CD14-positive monocyte (primary cell): Measurements from ENCODE around the gene NGFR. TPM values are rescaled to one million over a fixed set of nuclear protein-coding genes. Genes with fewer than 3 reads are reported as not detected.

Source experiments
- DNase-seq, 3 donors: peaks; one replicate each; pipeline ENCODE4 v3.0.0-alpha.2; 2011 to 2022
- H2AFZ ChIP-seq: 2 replicates; pipeline ENCODE4 v1.6.0; 2012; ENCODE audit warnings: mild to moderate bottlenecking, low read depth, low read length, inconsistent platforms; ENCODE audit not compliant: insufficient read depth, poor library complexity, severe bottlenecking
- H3K27ac ChIP-seq, 2 donors: 1 replicate in 1 of 2; 2 replicates in 1 of 2; pipeline ENCODE4 v1.5.1; 2012 to 2013; ENCODE audit warnings: low read length in 2 of 2, control low read depth in 1 of 2, inconsistent platforms in 1 of 2, low read depth in 1 of 2, mild to moderate bottlenecking in 1 of 2
- H3K27me3 ChIP-seq, 2 donors: one replicate each; pipeline versions ENCODE4 v1.6.0 to v1.6.1; 2011 to 2013; ENCODE audit warnings: low read length in 2 of 2; ENCODE audit not compliant: control insufficient read depth in 2 of 2, insufficient read depth in 2 of 2
- H3K36me3 ChIP-seq, 2 donors: replicated peaks in 1 of 2; 1 replicate in 1 of 2; 2 replicates in 1 of 2; pipeline versions ENCODE4 v1.5.1 to v1.6.1; 2012 to 2013; ENCODE audit warnings: low read length in 2 of 2, control low read depth in 1 of 2, inconsistent platforms in 1 of 2, mild to moderate bottlenecking in 1 of 2; ENCODE audit not compliant: insufficient read depth in 2 of 2, control insufficient read depth in 1 of 2
- H3K4me1 ChIP-seq, 2 donors: 1 replicate in 1 of 2; 2 replicates in 1 of 2; pipeline versions ENCODE4 v1.5.1 to v1.6.1; 2012 to 2013; ENCODE audit warnings: low read length in 2 of 2, control low read depth in 1 of 2, inconsistent platforms in 1 of 2, mild to moderate bottlenecking in 1 of 2, moderate library complexity in 1 of 2; ENCODE audit not compliant: insufficient read depth in 2 of 2, control insufficient read depth in 1 of 2
- H3K4me2 ChIP-seq: replicated peaks from 2 replicates; pipeline ENCODE3; 2012; ENCODE audit warnings: low read length, moderate library complexity, mild to moderate bottlenecking; ENCODE audit not compliant: poor library complexity, severe bottlenecking; ENCODE audit errors: extremely low read depth
- H3K4me3 ChIP-seq, 3 experiments: fragments of 200-600 bp in 1 of 3; sonication (generic) in 1 of 3; replicated peaks in 1 of 3; 1 replicate in 2 of 3; 2 replicates in 1 of 3; pipeline ENCODE4 v1.5.1; 2011 to 2013; ENCODE audit warnings: low read length in 3 of 3, mild to moderate bottlenecking in 3 of 3, control low read depth in 2 of 3, low read depth in 2 of 3, inconsistent platforms in 1 of 3, moderate library complexity in 1 of 3
- H3K79me2 ChIP-seq: 2 replicates; pipeline ENCODE4 v1.6.0; 2012; ENCODE audit warnings: mild to moderate bottlenecking, control low read depth, inconsistent platforms, low read length, moderate library complexity; ENCODE audit not compliant: insufficient read depth
- H3K9ac ChIP-seq: 2 replicates; pipeline ENCODE4 v1.6.0; 2017; ENCODE audit warnings: low read length, mild to moderate bottlenecking; ENCODE audit not compliant: insufficient read depth, poor library complexity, severe bottlenecking
- H3K9me3 ChIP-seq, 2 donors: replicated peaks in 1 of 2; 1 replicate in 1 of 2; 2 replicates in 1 of 2; pipeline versions ENCODE4 v1.5.1 to v1.6.1; 2012 to 2013; ENCODE audit warnings: low read length in 2 of 2, control low read depth in 1 of 2; ENCODE audit not compliant: control insufficient read depth in 1 of 2, insufficient read depth in 1 of 2
- H4K20me1 ChIP-seq: 2 replicates; pipeline ENCODE4 v1.6.0; 2012; ENCODE audit warnings: mild to moderate bottlenecking, low read length, control low read depth, moderate library complexity; ENCODE audit not compliant: insufficient read depth
- H3K27ac Mint-ChIP-seq, 7 donors: one replicate each; pipeline ENCODE4 v1.8.0; 2020; ENCODE audit warnings: mild to moderate bottlenecking in 7 of 7, mixed read lengths in 7 of 7, moderate library complexity in 6 of 7, inconsistent platforms in 2 of 7
- H3K27me3 Mint-ChIP-seq, 3 donors: one replicate each; pipeline ENCODE4 v1.8.0; 2021 to 2022; ENCODE audit warnings: low read depth in 3 of 3, mild to moderate bottlenecking in 3 of 3, mixed read lengths in 3 of 3, moderate library complexity in 3 of 3, inconsistent platforms in 1 of 3
- H3K36me3 Mint-ChIP-seq, 2 donors: one replicate each; pipeline ENCODE4 v1.8.0; 2020; ENCODE audit warnings: mixed read lengths in 2 of 2, inconsistent platforms in 1 of 2, mild to moderate bottlenecking in 1 of 2
- H3K4me1 Mint-ChIP-seq: one replicate; pipeline ENCODE4 v1.8.0; 2020; ENCODE audit warnings: mild to moderate bottlenecking, mixed read lengths
- H3K4me3 Mint-ChIP-seq, 2 donors: one replicate each; pipeline ENCODE4 v1.8.0; 2020; ENCODE audit warnings: mild to moderate bottlenecking in 2 of 2, mixed read lengths in 2 of 2, moderate library complexity in 1 of 2
- H3K9me3 Mint-ChIP-seq, 7 donors: one replicate each; pipeline ENCODE4 v1.8.0; 2020 to 2022; ENCODE audit warnings: mixed read lengths in 7 of 7, mild to moderate bottlenecking in 6 of 7, moderate library complexity in 6 of 7, inconsistent platforms in 2 of 7
- CTCF ChIP-seq: fragments of 200-600 bp; IDR thresholded peaks from one replicate; pipeline ENCODE4 v1.8.0; 2022; ENCODE audit warnings: antibody characterized with exemption, mild to moderate bottlenecking
- WGBS: methylation state at CpG from one replicate; pipeline ENCODE4 v1.1.5; 2013; ENCODE audit warnings: missing lambda C conversion rate; ENCODE audit not compliant: insufficient coverage; 5-methylcytosine and 5-hydroxymethylcytosine counted together
- intact Hi-C, 2 donors: fragments of 100-400 bp; cut with micrococcal nuclease; formaldehyde crosslinking; loops; one replicate each; pipeline versions ENCODE4 v1.15.0 to v1.15.1; 2023
- polyA plus RNA-seq, 3 donors: library from polyadenylated mRNA; depleted of rRNA in 1 of 3; unstranded in 2 of 3; stranded (reverse) in 1 of 3; fragments of 300-500 nt in 2 of 3; fragments of >200 nt in 1 of 3; fragmentation: Illumina TruSeq in 2 of 3; gene quantifications; 1 replicate in 2 of 3; 2 replicates in 1 of 3; pipeline ENCODE4 v1.2.3, GENCODE V29; 2012 to 2021

Gene NGFR
- polyA plus RNA-seq, 3 donors = 0.05 to 0.19 TPM; not detected in 1

- Histone ChIP-seq H3K79me2 (no peaks in the 10 kb centered on the region), H3K9me3 (no peaks in the 10 kb centered on the region), H3K9ac (no peak overlapping the region), H2AFZ (no peak overlapping the region), H3K27me3 (peaks cover 2 to 20% of the 10 kb centered on the region in 2 donors), H4K20me1 (no peaks in the 10 kb centered on the region), H3K4me3 (no peak overlapping the region), H3K4me2 (no peak overlapping the region), H3K27ac (no peak overlapping the region), H3K36me3 (no peaks in the 10 kb centered on the region), H3K4me1 (no peaks in the 10 kb centered on the region)
- H3K27me3 Mint-ChIP-seq = peaks cover 18 to 65% (median 26%) of the 10 kb centered on the region in 3 donors
- H3K36me3 Mint-ChIP-seq = no peaks in the 10 kb centered on the region
- intact Hi-C loops = no loop called here
- H3K27ac Mint-ChIP-seq = no peak overlapping the region
- no peak overlapping the region for H3K4me3 Mint-ChIP-seq
- no peak for TF ChIP-seq CTCF
- H3K4me1 Mint-ChIP-seq = no peaks in the 10 kb centered on the region
- 80% methylated on average over 2 of the region's 3 CpGs for WGBS
- peaks cover 0 to 3% (median 0%) of the 10 kb centered on the region in 7 donors for H3K9me3 Mint-ChIP-seq
- no peak for DNase-seq
Measured at GRCh38 chr17:49528966-49529365, 33.9 kb downstream of the NGFR start.

- WGBS = no CpG with 5 or more reads among the region's 1 CpG
- Histone ChIP-seq H3K27ac (no peak overlapping the region), H2AFZ (no peak overlapping the region), H3K36me3 (no peaks in the 10 kb centered on the region), H4K20me1 (no peaks in the 10 kb centered on the region), H3K4me2 (no peak overlapping the region), H3K79me2 (no peaks in the 10 kb centered on the region), H3K9ac (no peak overlapping the region), H3K27me3 (peaks cover 2 to 18% of the 10 kb centered on the region in 2 donors), H3K4me3 (no peak overlapping the region), H3K9me3 (no peaks in the 10 kb centered on the region), H3K4me1 (no peaks in the 10 kb centered on the region)
- intact Hi-C loops = no loop called here
- Mint-ChIP-seq H3K4me3 (no peak overlapping the region), H3K9me3 (peaks cover 0 to 2% (median 0%) of the 10 kb centered on the region in 7 donors), H3K4me1 (no peaks in the 10 kb centered on the region), H3K36me3 (no peaks in the 10 kb centered on the region), H3K27me3 (peaks cover 17 to 64% (median 31%) of the 10 kb centered on the region in 3 donors), H3K27ac (no peak overlapping the region)
- no peak for DNase-seq
- no peak for TF ChIP-seq CTCF
Measured at GRCh38 chr17:49530118-49530517, 35.0 kb downstream of the NGFR start.
